H1 (cell line): ENCODE results near the gene SNED1. TPM values are rescaled to one million over a fixed set of nuclear protein-coding genes. Genes with fewer than 3 reads are reported as not detected.

Source experiments
- CTCF ChIA-PET: fragments of 300-600 bp; sonication (Branson Sonifier 250); formaldehyde crosslinking; loops from one replicate; lab custom pipeline; 2021; ENCODE audit not compliant: partially characterized antibody; lab: Charles Lee
- POLR2A ChIA-PET: fragments of 300-600 bp; sonication (Branson Sonifier 250); formaldehyde crosslinking; loops from one replicate; lab custom pipeline; 2021; ENCODE audit warnings: inconsistent platforms; ENCODE audit not compliant: partially characterized antibody; lab: Charles Lee
- DNase-seq, 2 experiments: peaks; one replicate each; pipeline versions ENCODE4 v3.0.0 to v3.0.0-alpha.2; 2010 to 2022; ENCODE audit warnings: low spot score in 2 of 2, low read depth in 1 of 2, mixed read lengths in 1 of 2
- FAIRE-seq: peaks from 2 replicates; lab custom pipeline; 2011; peaks lifted over from hg19 to GRCh38; lab: Jason Lieb, UNC
- H2AFZ ChIP-seq: 2 replicates; pipeline ENCODE4 v1.8.1; 2012; ENCODE audit warnings: low read length, inconsistent platforms
- H2AK5ac ChIP-seq: 2 replicates; pipeline ENCODE4 v1.6.1; 2013; ENCODE audit warnings: low read depth, low read length
- H2BK120ac ChIP-seq: replicated peaks from 2 replicates; pipeline ENCODE3; 2013; ENCODE audit warnings: low read depth, low read length, inconsistent platforms
- H2BK12ac ChIP-seq: 2 replicates; pipeline ENCODE4 v1.6.1; 2013; ENCODE audit warnings: low read depth, low read length
- H2BK15ac ChIP-seq: 2 replicates; pipeline ENCODE4 v1.6.1; 2013; ENCODE audit warnings: low read length
- H2BK20ac ChIP-seq: 2 replicates; pipeline ENCODE4 v1.6.1; 2013; ENCODE audit warnings: low read length
- H2BK5ac ChIP-seq: 2 replicates; pipeline ENCODE4 v1.6.1; 2013; ENCODE audit warnings: low read depth, low read length
- H3K14ac ChIP-seq: 2 replicates; pipeline ENCODE4 v1.6.1; 2013; ENCODE audit warnings: inconsistent platforms; ENCODE audit not compliant: insufficient read length
- H3K18ac ChIP-seq: 2 replicates; pipeline ENCODE4 v1.6.1; 2013; ENCODE audit warnings: low read length; ENCODE audit errors: extremely low read depth
- H3K23ac ChIP-seq: 2 replicates; pipeline ENCODE4 v1.6.1; 2013; ENCODE audit warnings: inconsistent platforms; ENCODE audit not compliant: insufficient read length
- H3K23me2 ChIP-seq: 2 replicates; pipeline ENCODE4 v1.6.1; 2013; ENCODE audit warnings: low read depth, low read length
- H3K27ac ChIP-seq: 2 replicates; pipeline ENCODE4 v1.6.1; 2011; ENCODE audit warnings: low read depth, low read length, inconsistent platforms
- H3K27me3 ChIP-seq, 4 experiments: replicated peaks in 1 of 4; 1 replicate in 1 of 4; 2 replicates in 3 of 4; pipeline versions ENCODE4 v1.6.1 to v1.8.1; 2011 to 2013; ENCODE audit warnings: low read length in 3 of 4, mild to moderate bottlenecking in 3 of 4, inconsistent platforms in 2 of 4, mixed read lengths in 2 of 4, moderate library complexity in 1 of 4; ENCODE audit not compliant: control insufficient read depth in 3 of 4, insufficient read depth in 3 of 4; ENCODE audit errors: extremely low read depth in 1 of 4
- H3K36me3 ChIP-seq, 4 experiments: 2 replicates each; pipeline versions ENCODE4 v1.6.1 to v1.8.1; 2011 to 2013; ENCODE audit warnings: mild to moderate bottlenecking in 4 of 4, low read length in 3 of 4, moderate library complexity in 2 of 4, control low read depth in 1 of 4, inconsistent platforms in 1 of 4; ENCODE audit not compliant: insufficient read depth in 4 of 4, control insufficient read depth in 2 of 4
- H3K4ac ChIP-seq: replicated peaks from 2 replicates; pipeline ENCODE3; 2013; ENCODE audit warnings: low read length, low read depth, mixed read lengths, inconsistent platforms; ENCODE audit not compliant: insufficient read length
- H3K4me1 ChIP-seq, 4 experiments: replicated peaks in 1 of 4; 1 replicate in 1 of 4; 2 replicates in 3 of 4; pipeline versions ENCODE4 v1.6.1 to v1.8.1; 2011 to 2013; ENCODE audit warnings: low read length in 3 of 4, inconsistent platforms in 2 of 4, mixed read lengths in 1 of 4; ENCODE audit not compliant: insufficient read depth in 4 of 4, control insufficient read depth in 3 of 4
- H3K4me2 ChIP-seq, 2 experiments: 2 replicates each; pipeline versions ENCODE4 v1.6.1 to v1.8.1; 2011 to 2013; ENCODE audit warnings: low read depth in 2 of 2, low read length in 2 of 2, control low read depth in 1 of 2, inconsistent platforms in 1 of 2, mild to moderate bottlenecking in 1 of 2; ENCODE audit not compliant: insufficient read depth in 1 of 2
- H3K4me3 ChIP-seq, 4 experiments: fragments of 200-600, 300-600 bp in 1 of 4; sonication (generic), shearing (Covaris generic), sonication (Bioruptor Twin) in 1 of 4; 2 replicates each; pipeline versions ENCODE4 v1.5.1 to v1.8.1; 2011 to 2016; ENCODE audit warnings: low read length in 4 of 4, low read depth in 3 of 4, control low read depth in 2 of 4, inconsistent platforms in 2 of 4, mild to moderate bottlenecking in 2 of 4, mixed read lengths in 1 of 4, moderate library complexity in 1 of 4; ENCODE audit not compliant: insufficient read depth in 2 of 4; ENCODE audit errors: extremely low read depth in 1 of 4
- H3K56ac ChIP-seq: replicated peaks from 2 replicates; pipeline ENCODE3; 2013; ENCODE audit warnings: low read depth, mild to moderate bottlenecking, mixed read lengths, low read length, inconsistent platforms; ENCODE audit not compliant: insufficient read length
- H3K79me1 ChIP-seq: 2 replicates; pipeline ENCODE4 v1.6.1; 2013; ENCODE audit warnings: low read depth, low read length, control low read depth
- H3K79me2 ChIP-seq, 2 experiments: 2 replicates each; pipeline versions ENCODE4 v1.6.1 to v1.8.1; 2012 to 2013; ENCODE audit warnings: low read length in 2 of 2, mild to moderate bottlenecking in 2 of 2, inconsistent platforms in 1 of 2; ENCODE audit not compliant: insufficient read depth in 2 of 2, control insufficient read depth in 1 of 2
- H3K9ac ChIP-seq, 4 experiments: replicated peaks in 1 of 4; 1 replicate in 1 of 4; 2 replicates in 3 of 4; pipeline versions ENCODE4 v1.6.1 to v1.8.1; 2011 to 2013; ENCODE audit warnings: low read depth in 3 of 4, low read length in 3 of 4, control low read depth in 2 of 4, mild to moderate bottlenecking in 2 of 4, moderate library complexity in 2 of 4, inconsistent platforms in 1 of 4; ENCODE audit errors: extremely low read depth in 1 of 4
- H3K9me3 ChIP-seq, 2 experiments: 2 replicates each; pipeline versions ENCODE4 v1.6.1 to v1.8.1; 2012 to 2013; ENCODE audit warnings: mild to moderate bottlenecking in 2 of 2, moderate library complexity in 2 of 2, control low read depth in 1 of 2, inconsistent platforms in 1 of 2, low read depth in 1 of 2, low read length in 1 of 2, mixed read lengths in 1 of 2; ENCODE audit not compliant: insufficient read depth in 2 of 2
- H4K20me1 ChIP-seq, 2 experiments: replicated peaks in 1 of 2; 2 replicates each; pipeline versions ENCODE3 to v1.8.1; 2011 to 2013; ENCODE audit warnings: inconsistent platforms in 2 of 2, low read length in 2 of 2, mild to moderate bottlenecking in 1 of 2; ENCODE audit not compliant: insufficient read depth in 2 of 2, control insufficient read depth in 1 of 2
- H4K5ac ChIP-seq: 2 replicates; pipeline ENCODE4 v1.6.1; 2013; ENCODE audit warnings: low read length, low read depth, mixed read lengths, inconsistent platforms; ENCODE audit not compliant: insufficient read length
- H4K8ac ChIP-seq: 2 replicates; pipeline ENCODE4 v1.8.0; 2013; ENCODE audit warnings: mild to moderate bottlenecking, moderate library complexity, low read length, inconsistent platforms; ENCODE audit not compliant: insufficient read depth; ENCODE audit errors: extremely low read depth
- H4K91ac ChIP-seq: replicated peaks from 2 replicates; pipeline ENCODE3; 2013; ENCODE audit warnings: low read length, mixed read lengths, inconsistent platforms; ENCODE audit not compliant: insufficient read length
- ASH2L ChIP-seq: fragments of 200-600, 300-600 bp; sonication (generic); IDR thresholded peaks from one replicate; pipeline ENCODE4 v1.7.1; 2017; ENCODE audit warnings: low read length
- CBX5 ChIP-seq: fragments of 300-800, 300-1000 bp; sonication (generic); IDR thresholded peaks from 2 replicates; pipeline ENCODE4 v1.7.1; 2016; ENCODE audit warnings: antibody characterized with exemption, low read length, low read depth
- CTBP2 ChIP-seq: IDR thresholded peaks from 2 replicates; pipeline ENCODE4 v1.7.0; 2011; ENCODE audit warnings: borderline replicate concordance, mild to moderate bottlenecking, moderate library complexity, mixed read lengths, low read length; ENCODE audit not compliant: insufficient read depth, insufficient read length
- EZH2 ChIP-seq: fragments of 200-600 bp; sonication (generic); IDR thresholded peaks from 2 replicates; pipeline ENCODE4 v1.7.1; 2012; ENCODE audit warnings: low read depth, mild to moderate bottlenecking, moderate library complexity, low read length, inconsistent platforms; ENCODE audit not compliant: severe bottlenecking
- FOSL1 ChIP-seq: IDR thresholded peaks from 2 replicates; pipeline ENCODE4 v1.6.1; 2011; ENCODE audit warnings: mild to moderate bottlenecking, low read depth, low read length, moderate library complexity; ENCODE audit not compliant: insufficient read depth
- HDAC6 ChIP-seq: IDR thresholded peaks from one replicate; pipeline ENCODE4 v1.7.1; 2012; ENCODE audit warnings: low read depth, mild to moderate bottlenecking, inconsistent platforms, low read length, moderate library complexity
- KDM4A ChIP-seq: IDR thresholded peaks from one replicate; pipeline ENCODE4 v1.7.1; 2012; ENCODE audit warnings: low read depth, mild to moderate bottlenecking, moderate library complexity, low read length, inconsistent platforms; ENCODE audit not compliant: severe bottlenecking
- POU5F1 ChIP-seq: IDR thresholded peaks from 2 replicates; pipeline ENCODE4 v1.6.1; 2011; ENCODE audit warnings: low read depth, mild to moderate bottlenecking, low read length, moderate library complexity
- RAD21 ChIP-seq, 2 experiments: IDR thresholded peaks in 1 of 2; conservative IDR thresholded peaks in 1 of 2; 2 replicates each; pipeline ENCODE4 v1.6.1; 2011; ENCODE audit warnings: low read depth in 2 of 2, low read length in 2 of 2, improper control_type of control experiment in 1 of 2, inconsistent platforms in 1 of 2, mild to moderate bottlenecking in 1 of 2, moderate library complexity in 1 of 2
- SAP30 ChIP-seq: fragments of 300-600 bp; sonication (generic); IDR thresholded peaks from 2 replicates; pipeline ENCODE4 v1.7.1; 2012; ENCODE audit warnings: low read length, moderate library complexity, mild to moderate bottlenecking, inconsistent platforms; ENCODE audit not compliant: insufficient read depth, insufficient replicate concordance
- SIRT6 ChIP-seq: IDR thresholded peaks from one replicate; pipeline ENCODE4 v1.7.1; 2012; ENCODE audit warnings: low read length, inconsistent platforms
- SP1 ChIP-seq: IDR thresholded peaks from 2 replicates; pipeline ENCODE4 v1.6.1; 2011; ENCODE audit warnings: low read depth, low read length
- SP2 ChIP-seq: IDR thresholded peaks from 2 replicates; pipeline ENCODE4 v1.6.1; 2012; ENCODE audit warnings: mild to moderate bottlenecking, low read length, inconsistent platforms
- ZNF274 ChIP-seq: IDR thresholded peaks from 2 replicates; pipeline ENCODE4 v1.7.0; 2012; ENCODE audit warnings: low read length, borderline replicate concordance; ENCODE audit errors: extremely low read depth
- WGBS, 2 experiments: shearing (Covaris generic) in 1 of 2; methylation state at CpG; one replicate each; pipeline versions ENCODE4 v1.1.6 to v1.1.7; 2013 to 2015; ENCODE audit warnings: low lambda C conversion rate in 2 of 2, mixed read lengths in 2 of 2, inconsistent platforms in 1 of 2, low coverage in 1 of 2, missing lambda C conversion rate in 1 of 2; ENCODE audit not compliant: insufficient replicate concordance in 2 of 2, insufficient coverage in 1 of 2, insufficient read length in 1 of 2; ENCODE audit errors: extremely low coverage in 1 of 2, missing lambda C conversion rate in 1 of 2; 5-methylcytosine and 5-hydroxymethylcytosine counted together
- polyA plus RNA-seq, 7 experiments: library from polyadenylated mRNA; depleted of rRNA in 3 of 7; stranded (reverse) in 5 of 7; unstranded in 2 of 7; fragments of >200 nt in 5 of 7; fragments of 200-250 nt in 2 of 7; gene quantifications; 1 replicate in 5 of 7; 2 replicates in 1 of 7; 4 replicates in 1 of 7; pipeline versions ENCODE4 v1.2.1 to v1.2.3, GENCODE V29; 2011 to 2013; ENCODE audit warnings: missing spikeins in 2 of 7, mixed read lengths in 2 of 7
- total RNA-seq: library from RNA; stranded (reverse); fragmentation: NEBNext Ultra II Directional; extraction: Animal tissue kit (Norgen Biotek cat#: 25700); gene quantifications from 2 replicates; pipeline ENCODE4 v1.2.1, GENCODE V29; 2021

SNED1 gene
- total and polyA plus RNA-seq, 2 of the 8 experiments (the other 6 are each of a cell fraction or from before 2014, with no cell fraction given) = 1.9 TPM

GRCh38 chr2:241014764-241015163 is 16.3 kb downstream of the SNED1 start:
- Histone ChIP-seq H3K4me2 (no peak overlapping the region), H2BK12ac (no peak overlapping the region), H3K79me1 (no peaks in the 10 kb centered on the region), H4K20me1 (no peaks in the 10 kb centered on the region), H2BK20ac (no peak overlapping the region), H3K27me3 (no peaks in the 10 kb centered on the region), H3K23ac (no peak overlapping the region), H3K27ac (no peak overlapping the region), H3K79me2 (no peaks in the 10 kb centered on the region), H2BK15ac (no peak overlapping the region), H4K8ac (no peak overlapping the region), H3K4ac (no peak overlapping the region), H3K23me2 (peaks cover 2% of the 10 kb centered on the region; the same call in 1 of the 2 replicates), H3K14ac (no peak overlapping the region), H4K91ac (no peak overlapping the region), H3K56ac (no peak overlapping the region), H4K5ac (no peak overlapping the region), H2BK5ac (no peak overlapping the region), H3K4me3 (no peak overlapping the region), H3K9me3 (no peaks in the 10 kb centered on the region; a peak in 1 of 4 replicates), H3K9ac (no peak overlapping the region), H3K18ac (no peak overlapping the region), H3K36me3 (no peaks in the 10 kb centered on the region), H3K4me1 (peaks cover 0 to 10% (median 9%) of the 10 kb centered on the region in 4 experiments; a peak in 6 of 7 replicates), H2AK5ac (no peak overlapping the region), H2BK120ac (no peak overlapping the region), H2AFZ (no peak overlapping the region)
- POLR2A ChIA-PET = no interaction called here
- FAIRE-seq (no peak), DNase-seq (no peak)
- 88% methylated on average over 10 of the region's 10 CpGs; no CpG with 5 or more reads in 1 of the 2 experiments for WGBS, 2 experiments
- CTCF ChIA-PET = interaction anchor here (1.0 kb wide), 1 partner anchor 8 kb away, joined by 6 read pairs; no protein-coding TSS in a partner anchor
- no peak for TF ChIP-seq EZH2
- TF ChIP-seq KDM4A = no peak
- TF ChIP-seq ASH2L = no peak
- no peak for TF ChIP-seq SP1
- TF ChIP-seq ZNF274 = no peak
- TF ChIP-seq SIRT6 = no peak
- no peak for TF ChIP-seq SP2
- TF ChIP-seq HDAC6 = no peak
- TF ChIP-seq FOSL1 = no peak
- TF ChIP-seq SAP30 = no peak
- no peak for TF ChIP-seq RAD21 (IDR thresholded peaks at IDR 0.05 in 1 of 2, conservative IDR thresholded peaks at IDR 0.05 in 1 of 2; ENCODE audit: low read depth in 2 of 2, low read length in 2 of 2)
- TF ChIP-seq CBX5 = no peak
- no peak for TF ChIP-seq POU5F1
- no peak for TF ChIP-seq CTBP2
